Osteoblast (primary cell): Measurements from ENCODE around the gene NLGN1. TPM values are rescaled to one million over a fixed set of nuclear protein-coding genes. Genes with fewer than 3 reads are reported as not detected.
A peak's percentile ranks its signal among the peaks of the same experiment; 100 is the strongest.

ENCODE experiments used
- DNase-seq: peaks from one replicate; pipeline ENCODE4 v3.0.0; 2011; ENCODE audit warnings: low spot score, mixed read lengths; ENCODE audit not compliant: insufficient read length; ENCODE audit errors: missing footprints
- H2AFZ ChIP-seq: 2 replicates; pipeline ENCODE4 v1.6.0; 2011; ENCODE audit warnings: mild to moderate bottlenecking, low read length
- H3K27ac ChIP-seq: 2 replicates; pipeline ENCODE4 v1.5.1; 2011; ENCODE audit warnings: mild to moderate bottlenecking, low read depth, low read length, moderate library complexity
- H3K27me3 ChIP-seq: 2 replicates; pipeline ENCODE4 v1.6.0; 2012; ENCODE audit warnings: mild to moderate bottlenecking, control low read depth, inconsistent platforms, low read length, moderate library complexity; ENCODE audit not compliant: insufficient read depth
- H3K36me3 ChIP-seq: 2 replicates; pipeline ENCODE4 v1.5.1; 2011; ENCODE audit warnings: mild to moderate bottlenecking, low read length, control low read depth, moderate library complexity; ENCODE audit not compliant: insufficient read depth
- H3K4me1 ChIP-seq: 2 replicates; pipeline ENCODE4 v1.5.1; 2011; ENCODE audit warnings: mild to moderate bottlenecking, low read length, control low read depth, moderate library complexity; ENCODE audit not compliant: insufficient read depth
- H3K4me2 ChIP-seq: 2 replicates; pipeline ENCODE4 v1.6.0; 2011; ENCODE audit warnings: mild to moderate bottlenecking, low read length; ENCODE audit not compliant: insufficient read depth
- H3K4me3 ChIP-seq: fragments of 200-600 bp; sonication (generic); 3 replicates; pipeline ENCODE4 v1.5.1; 2012; ENCODE audit warnings: mild to moderate bottlenecking, low read length, inconsistent platforms; ENCODE audit not compliant: insufficient read depth
- H3K79me2 ChIP-seq: 2 replicates; pipeline ENCODE4 v1.6.0; 2012; ENCODE audit warnings: mild to moderate bottlenecking, low read length, control low read depth, inconsistent platforms; ENCODE audit not compliant: insufficient read depth
- H3K9me3 ChIP-seq: 2 replicates; pipeline ENCODE4 v1.5.1; 2011; ENCODE audit warnings: low read depth, low read length, control low read depth
- H4K20me1 ChIP-seq: 2 replicates; pipeline ENCODE4 v1.6.0; 2012; ENCODE audit warnings: mild to moderate bottlenecking, low read length, control low read depth; ENCODE audit not compliant: insufficient read depth
- total RNA-seq: library from RNA; depleted of rRNA; stranded (reverse); fragments of >200 nt; gene quantifications from 2 replicates; pipeline ENCODE4 v1.2.3, GENCODE V29; 2012
- TF ChIP-seq, protein P1 (sequence below): IDR thresholded peaks from 2 replicates; pipeline ENCODE4 v1.5.1; 2011; ENCODE audit warnings: mild to moderate bottlenecking, low read depth, low read length, moderate library complexity; ENCODE audit errors: extremely low read depth

The NLGN1 gene
- total RNA-seq, 1 donor, result 9.0 TPM

DNA sequence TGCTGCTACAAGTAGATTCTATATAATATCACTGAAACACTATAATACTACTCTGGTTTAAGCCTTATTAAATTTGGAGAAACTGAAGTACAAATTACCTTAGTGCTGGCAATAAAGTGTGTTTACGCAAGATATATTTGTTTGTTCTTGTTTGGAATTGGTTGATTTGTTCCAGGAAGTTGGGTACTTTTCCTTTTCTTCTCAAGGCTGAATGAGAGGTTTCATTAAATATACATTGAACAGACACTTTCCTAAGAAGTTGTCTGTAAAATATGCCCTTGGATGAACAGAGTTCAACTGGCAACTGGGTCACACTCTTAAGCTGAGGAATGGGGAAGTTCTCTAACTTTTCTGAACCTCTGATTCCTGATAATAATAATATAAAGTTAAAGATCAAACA is 919.5 kb downstream of the NLGN1 start:
- Histone ChIP-seq H3K4me1 (peaks cover 3% of the 10 kb centered on the region), H2AFZ (peak overlapping the region; percentile 15), H4K20me1 (no peaks in the 10 kb centered on the region), H3K79me2 (no peaks in the 10 kb centered on the region), H3K27me3 (no peaks in the 10 kb centered on the region), H3K4me3 (no peak overlapping the region), H3K36me3 (no peaks in the 10 kb centered on the region), H3K4me2 (no peak overlapping the region), H3K9me3 (peaks cover 2% of the 10 kb centered on the region), H3K27ac (no peak overlapping the region)
- TF ChIP-seq, protein P1, sequence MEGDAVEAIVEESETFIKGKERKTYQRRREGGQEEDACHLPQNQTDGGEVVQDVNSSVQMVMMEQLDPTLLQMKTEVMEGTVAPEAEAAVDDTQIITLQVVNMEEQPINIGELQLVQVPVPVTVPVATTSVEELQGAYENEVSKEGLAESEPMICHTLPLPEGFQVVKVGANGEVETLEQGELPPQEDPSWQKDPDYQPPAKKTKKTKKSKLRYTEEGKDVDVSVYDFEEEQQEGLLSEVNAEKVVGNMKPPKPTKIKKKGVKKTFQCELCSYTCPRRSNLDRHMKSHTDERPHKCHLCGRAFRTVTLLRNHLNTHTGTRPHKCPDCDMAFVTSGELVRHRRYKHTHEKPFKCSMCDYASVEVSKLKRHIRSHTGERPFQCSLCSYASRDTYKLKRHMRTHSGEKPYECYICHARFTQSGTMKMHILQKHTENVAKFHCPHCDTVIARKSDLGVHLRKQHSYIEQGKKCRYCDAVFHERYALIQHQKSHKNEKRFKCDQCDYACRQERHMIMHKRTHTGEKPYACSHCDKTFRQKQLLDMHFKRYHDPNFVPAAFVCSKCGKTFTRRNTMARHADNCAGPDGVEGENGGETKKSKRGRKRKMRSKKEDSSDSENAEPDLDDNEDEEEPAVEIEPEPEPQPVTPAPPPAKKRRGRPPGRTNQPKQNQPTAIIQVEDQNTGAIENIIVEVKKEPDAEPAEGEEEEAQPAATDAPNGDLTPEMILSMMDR, result no peak
- DNase-seq, result no peak

DNA sequence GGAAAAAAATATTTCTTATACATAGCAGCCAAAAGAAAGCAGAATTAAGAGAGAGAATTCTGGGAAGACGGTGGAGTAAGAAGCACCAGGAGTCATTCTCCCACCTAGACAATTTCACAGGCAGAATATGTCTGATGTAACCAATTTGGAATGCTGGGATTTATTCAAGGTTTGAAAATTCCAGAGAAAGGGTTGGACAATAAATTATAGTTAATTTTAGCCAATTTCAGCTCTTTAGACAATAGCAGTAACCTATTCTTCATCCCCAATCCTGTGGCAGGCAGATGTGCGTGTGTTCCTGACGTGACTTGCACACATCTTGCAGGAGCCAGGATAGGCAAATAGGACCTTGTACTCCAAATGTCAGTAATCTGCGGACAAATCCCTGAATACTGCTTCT is 920.6 kb downstream of the NLGN1 start:
- no peaks in the 10 kb centered on the region for H3K79me2 ChIP-seq
- no peak overlapping the region for H3K27ac ChIP-seq
- no peak for DNase-seq
- no peak overlapping the region for H3K4me3 ChIP-seq
- H3K4me2 ChIP-seq, result no peak overlapping the region
- TF ChIP-seq, protein P1, result no peak
- H3K27me3 ChIP-seq, result no peaks in the 10 kb centered on the region
- no peaks in the 10 kb centered on the region for H3K36me3 ChIP-seq
- no peaks in the 10 kb centered on the region for H4K20me1 ChIP-seq
- peak overlapping the region; percentile 49 for H2AFZ ChIP-seq
- H3K4me1 ChIP-seq, result peaks cover 3% of the 10 kb centered on the region
- H3K9me3 ChIP-seq, result peaks cover 2% of the 10 kb centered on the region

DNA sequence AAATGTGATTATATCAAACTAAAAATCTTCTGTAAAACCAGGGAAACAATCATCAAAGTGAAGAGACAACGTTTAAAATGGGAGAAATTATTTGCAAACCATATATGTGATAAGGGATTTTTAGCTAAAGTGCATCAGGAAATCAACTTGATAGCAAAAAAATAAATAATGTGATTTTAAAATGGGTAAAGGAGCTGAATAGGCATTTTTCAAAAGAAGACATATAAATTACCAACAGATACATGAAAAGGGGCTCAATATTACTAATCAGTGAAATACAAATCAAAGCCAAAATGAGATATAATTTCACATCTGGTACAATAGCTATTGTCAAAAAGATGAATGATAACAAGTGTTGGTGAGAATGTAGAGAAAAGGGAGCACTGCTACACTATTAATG is 924.0 kb downstream of the NLGN1 start:
- Histone ChIP-seq H3K36me3 (no peaks in the 10 kb centered on the region), H3K4me1 (peaks cover 18% of the 10 kb centered on the region), H2AFZ (no peak overlapping the region), H3K4me3 (no peak overlapping the region), H4K20me1 (no peaks in the 10 kb centered on the region), H3K9me3 (peaks cover 2% of the 10 kb centered on the region), H3K4me2 (no peak overlapping the region), H3K79me2 (no peaks in the 10 kb centered on the region), H3K27ac (no peak overlapping the region), H3K27me3 (no peaks in the 10 kb centered on the region)
- DNase-seq, result no peak
- TF ChIP-seq, protein P1, result no peak

DNA sequence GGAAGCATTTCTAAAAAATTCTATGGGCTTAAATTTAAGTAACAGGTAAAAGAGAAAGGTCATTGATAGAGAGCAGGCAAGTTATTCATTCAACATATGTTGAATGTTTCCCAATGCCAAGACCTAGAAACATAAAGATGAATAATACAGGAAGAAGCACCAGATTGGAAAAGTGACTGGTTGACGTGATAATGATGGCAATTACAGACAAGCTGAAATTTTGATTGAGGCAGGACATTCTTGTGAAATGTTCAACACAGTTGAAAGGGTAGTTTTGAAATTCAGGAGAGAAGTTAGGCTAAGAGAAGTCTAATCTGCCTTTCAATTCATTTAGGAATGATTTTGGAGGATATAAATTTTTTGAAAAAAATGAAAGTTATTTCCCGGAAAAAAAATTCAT is 925.2 kb downstream of the NLGN1 start:
- H3K79me2 ChIP-seq, result no peaks in the 10 kb centered on the region
- H3K27me3 ChIP-seq, result no peaks in the 10 kb centered on the region
- H2AFZ ChIP-seq, result no peak overlapping the region
- H3K36me3 ChIP-seq, result no peaks in the 10 kb centered on the region
- peaks cover 2% of the 10 kb centered on the region for H3K9me3 ChIP-seq
- H3K4me2 ChIP-seq, result no peak overlapping the region
- no peak overlapping the region for H3K27ac ChIP-seq
- DNase-seq, result no peak
- H4K20me1 ChIP-seq, result no peaks in the 10 kb centered on the region
- TF ChIP-seq, protein P1, result no peak
- H3K4me3 ChIP-seq, result no peak overlapping the region
- H3K4me1 ChIP-seq, result peaks cover 22% of the 10 kb centered on the region
